H1 (cell line): ENCODE measurements around the gene CHRNA10. TPM values are rescaled to one million over a fixed set of nuclear protein-coding genes. Genes with fewer than 3 reads are reported as not detected.

Experiments
- CTCF ChIA-PET: fragments of 300-600 bp; sonication (Branson Sonifier 250); formaldehyde crosslinking; loops from one replicate; lab custom pipeline; 2021; ENCODE audit not compliant: partially characterized antibody; lab: Charles Lee
- POLR2A ChIA-PET: fragments of 300-600 bp; sonication (Branson Sonifier 250); formaldehyde crosslinking; loops from one replicate; lab custom pipeline; 2021; ENCODE audit warnings: inconsistent platforms; ENCODE audit not compliant: partially characterized antibody; lab: Charles Lee
- DNase-seq, 2 experiments: peaks; one replicate each; pipeline versions ENCODE4 v3.0.0 to v3.0.0-alpha.2; 2010 to 2022; ENCODE audit warnings: low spot score in 2 of 2, low read depth in 1 of 2, mixed read lengths in 1 of 2
- FAIRE-seq: peaks from 2 replicates; lab custom pipeline; 2011; peaks lifted over from hg19 to GRCh38; lab: Jason Lieb, UNC
- H2AFZ ChIP-seq: 2 replicates; pipeline ENCODE4 v1.8.1; 2012; ENCODE audit warnings: low read length, inconsistent platforms
- H2AK5ac ChIP-seq: 2 replicates; pipeline ENCODE4 v1.6.1; 2013; ENCODE audit warnings: low read depth, low read length
- H2BK120ac ChIP-seq: replicated peaks from 2 replicates; pipeline ENCODE3; 2013; ENCODE audit warnings: low read depth, low read length, inconsistent platforms
- H2BK12ac ChIP-seq: 2 replicates; pipeline ENCODE4 v1.6.1; 2013; ENCODE audit warnings: low read depth, low read length
- H2BK15ac ChIP-seq: 2 replicates; pipeline ENCODE4 v1.6.1; 2013; ENCODE audit warnings: low read length
- H2BK20ac ChIP-seq: 2 replicates; pipeline ENCODE4 v1.6.1; 2013; ENCODE audit warnings: low read length
- H2BK5ac ChIP-seq: 2 replicates; pipeline ENCODE4 v1.6.1; 2013; ENCODE audit warnings: low read depth, low read length
- H3K14ac ChIP-seq: 2 replicates; pipeline ENCODE4 v1.6.1; 2013; ENCODE audit warnings: inconsistent platforms; ENCODE audit not compliant: insufficient read length
- H3K18ac ChIP-seq: 2 replicates; pipeline ENCODE4 v1.6.1; 2013; ENCODE audit warnings: low read length; ENCODE audit errors: extremely low read depth
- H3K23ac ChIP-seq: 2 replicates; pipeline ENCODE4 v1.6.1; 2013; ENCODE audit warnings: inconsistent platforms; ENCODE audit not compliant: insufficient read length
- H3K23me2 ChIP-seq: 2 replicates; pipeline ENCODE4 v1.6.1; 2013; ENCODE audit warnings: low read depth, low read length
- H3K27ac ChIP-seq: 2 replicates; pipeline ENCODE4 v1.6.1; 2011; ENCODE audit warnings: low read depth, low read length, inconsistent platforms
- H3K27me3 ChIP-seq, 4 experiments: replicated peaks in 1 of 4; 1 replicate in 1 of 4; 2 replicates in 3 of 4; pipeline versions ENCODE4 v1.6.1 to v1.8.1; 2011 to 2013; ENCODE audit warnings: low read length in 3 of 4, mild to moderate bottlenecking in 3 of 4, inconsistent platforms in 2 of 4, mixed read lengths in 2 of 4, moderate library complexity in 1 of 4; ENCODE audit not compliant: control insufficient read depth in 3 of 4, insufficient read depth in 3 of 4; ENCODE audit errors: extremely low read depth in 1 of 4
- H3K36me3 ChIP-seq, 4 experiments: 2 replicates each; pipeline versions ENCODE4 v1.6.1 to v1.8.1; 2011 to 2013; ENCODE audit warnings: mild to moderate bottlenecking in 4 of 4, low read length in 3 of 4, moderate library complexity in 2 of 4, control low read depth in 1 of 4, inconsistent platforms in 1 of 4; ENCODE audit not compliant: insufficient read depth in 4 of 4, control insufficient read depth in 2 of 4
- H3K4ac ChIP-seq: replicated peaks from 2 replicates; pipeline ENCODE3; 2013; ENCODE audit warnings: low read length, low read depth, mixed read lengths, inconsistent platforms; ENCODE audit not compliant: insufficient read length
- H3K4me1 ChIP-seq, 4 experiments: replicated peaks in 1 of 4; 1 replicate in 1 of 4; 2 replicates in 3 of 4; pipeline versions ENCODE4 v1.6.1 to v1.8.1; 2011 to 2013; ENCODE audit warnings: low read length in 3 of 4, inconsistent platforms in 2 of 4, mixed read lengths in 1 of 4; ENCODE audit not compliant: insufficient read depth in 4 of 4, control insufficient read depth in 3 of 4
- H3K4me2 ChIP-seq, 2 experiments: 2 replicates each; pipeline versions ENCODE4 v1.6.1 to v1.8.1; 2011 to 2013; ENCODE audit warnings: low read depth in 2 of 2, low read length in 2 of 2, control low read depth in 1 of 2, inconsistent platforms in 1 of 2, mild to moderate bottlenecking in 1 of 2; ENCODE audit not compliant: insufficient read depth in 1 of 2
- H3K4me3 ChIP-seq, 4 experiments: fragments of 200-600, 300-600 bp in 1 of 4; sonication (generic), shearing (Covaris generic), sonication (Bioruptor Twin) in 1 of 4; 2 replicates each; pipeline versions ENCODE4 v1.5.1 to v1.8.1; 2011 to 2016; ENCODE audit warnings: low read length in 4 of 4, low read depth in 3 of 4, control low read depth in 2 of 4, inconsistent platforms in 2 of 4, mild to moderate bottlenecking in 2 of 4, mixed read lengths in 1 of 4, moderate library complexity in 1 of 4; ENCODE audit not compliant: insufficient read depth in 2 of 4; ENCODE audit errors: extremely low read depth in 1 of 4
- H3K56ac ChIP-seq: replicated peaks from 2 replicates; pipeline ENCODE3; 2013; ENCODE audit warnings: low read depth, mild to moderate bottlenecking, mixed read lengths, low read length, inconsistent platforms; ENCODE audit not compliant: insufficient read length
- H3K79me1 ChIP-seq: 2 replicates; pipeline ENCODE4 v1.6.1; 2013; ENCODE audit warnings: low read depth, low read length, control low read depth
- H3K79me2 ChIP-seq, 2 experiments: 2 replicates each; pipeline versions ENCODE4 v1.6.1 to v1.8.1; 2012 to 2013; ENCODE audit warnings: low read length in 2 of 2, mild to moderate bottlenecking in 2 of 2, inconsistent platforms in 1 of 2; ENCODE audit not compliant: insufficient read depth in 2 of 2, control insufficient read depth in 1 of 2
- H3K9ac ChIP-seq, 4 experiments: replicated peaks in 1 of 4; 1 replicate in 1 of 4; 2 replicates in 3 of 4; pipeline versions ENCODE4 v1.6.1 to v1.8.1; 2011 to 2013; ENCODE audit warnings: low read depth in 3 of 4, low read length in 3 of 4, control low read depth in 2 of 4, mild to moderate bottlenecking in 2 of 4, moderate library complexity in 2 of 4, inconsistent platforms in 1 of 4; ENCODE audit errors: extremely low read depth in 1 of 4
- H3K9me3 ChIP-seq, 2 experiments: 2 replicates each; pipeline versions ENCODE4 v1.6.1 to v1.8.1; 2012 to 2013; ENCODE audit warnings: mild to moderate bottlenecking in 2 of 2, moderate library complexity in 2 of 2, control low read depth in 1 of 2, inconsistent platforms in 1 of 2, low read depth in 1 of 2, low read length in 1 of 2, mixed read lengths in 1 of 2; ENCODE audit not compliant: insufficient read depth in 2 of 2
- H4K20me1 ChIP-seq, 2 experiments: replicated peaks in 1 of 2; 2 replicates each; pipeline versions ENCODE3 to v1.8.1; 2011 to 2013; ENCODE audit warnings: inconsistent platforms in 2 of 2, low read length in 2 of 2, mild to moderate bottlenecking in 1 of 2; ENCODE audit not compliant: insufficient read depth in 2 of 2, control insufficient read depth in 1 of 2
- H4K5ac ChIP-seq: 2 replicates; pipeline ENCODE4 v1.6.1; 2013; ENCODE audit warnings: low read length, low read depth, mixed read lengths, inconsistent platforms; ENCODE audit not compliant: insufficient read length
- H4K8ac ChIP-seq: 2 replicates; pipeline ENCODE4 v1.8.0; 2013; ENCODE audit warnings: mild to moderate bottlenecking, moderate library complexity, low read length, inconsistent platforms; ENCODE audit not compliant: insufficient read depth; ENCODE audit errors: extremely low read depth
- H4K91ac ChIP-seq: replicated peaks from 2 replicates; pipeline ENCODE3; 2013; ENCODE audit warnings: low read length, mixed read lengths, inconsistent platforms; ENCODE audit not compliant: insufficient read length
- BACH1 ChIP-seq: IDR thresholded peaks from 2 replicates; pipeline ENCODE4 v1.6.1; 2012; ENCODE audit warnings: low read length, improper control_type of control experiment
- CBX5 ChIP-seq: fragments of 300-800, 300-1000 bp; sonication (generic); IDR thresholded peaks from 2 replicates; pipeline ENCODE4 v1.7.1; 2016; ENCODE audit warnings: antibody characterized with exemption, low read length, low read depth
- CEBPB ChIP-seq: IDR thresholded peaks from 2 replicates; pipeline ENCODE4 v1.6.1; 2012; ENCODE audit warnings: low read depth, low read length
- CREB1 ChIP-seq: IDR thresholded peaks from 2 replicates; pipeline ENCODE4 v1.6.1; 2012; ENCODE audit warnings: inconsistent platforms
- EGR1 ChIP-seq: IDR thresholded peaks from 2 replicates; pipeline ENCODE4 v1.6.1; 2011; ENCODE audit warnings: low read depth, low read length, borderline replicate concordance
- KDM4A ChIP-seq: IDR thresholded peaks from one replicate; pipeline ENCODE4 v1.7.1; 2012; ENCODE audit warnings: low read depth, mild to moderate bottlenecking, moderate library complexity, low read length, inconsistent platforms; ENCODE audit not compliant: severe bottlenecking
- POLR2AphosphoS5 ChIP-seq: IDR thresholded peaks from 2 replicates; pipeline ENCODE4 v1.6.1; 2011; ENCODE audit warnings: low read depth, low read length
- SAP30 ChIP-seq: fragments of 300-600 bp; sonication (generic); IDR thresholded peaks from 2 replicates; pipeline ENCODE4 v1.7.1; 2012; ENCODE audit warnings: low read length, moderate library complexity, mild to moderate bottlenecking, inconsistent platforms; ENCODE audit not compliant: insufficient read depth, insufficient replicate concordance
- SIRT6 ChIP-seq: IDR thresholded peaks from one replicate; pipeline ENCODE4 v1.7.1; 2012; ENCODE audit warnings: low read length, inconsistent platforms
- SP1 ChIP-seq: IDR thresholded peaks from 2 replicates; pipeline ENCODE4 v1.6.1; 2011; ENCODE audit warnings: low read depth, low read length
- SP2 ChIP-seq: IDR thresholded peaks from 2 replicates; pipeline ENCODE4 v1.6.1; 2012; ENCODE audit warnings: mild to moderate bottlenecking, low read length, inconsistent platforms
- SP4 ChIP-seq: IDR thresholded peaks from 2 replicates; pipeline ENCODE4 v1.6.1; 2012; ENCODE audit warnings: low read length, inconsistent platforms
- TEAD4 ChIP-seq: IDR thresholded peaks from 2 replicates; pipeline ENCODE4 v1.6.1; 2012; ENCODE audit warnings: low read depth, low read length, inconsistent platforms, mixed read lengths
- YY1 ChIP-seq: IDR thresholded peaks from 2 replicates; pipeline ENCODE4 v1.6.1; 2011; ENCODE audit warnings: low read depth, mild to moderate bottlenecking, low read length
- WGBS, 2 experiments: shearing (Covaris generic) in 1 of 2; methylation state at CpG; one replicate each; pipeline versions ENCODE4 v1.1.6 to v1.1.7; 2013 to 2015; ENCODE audit warnings: low lambda C conversion rate in 2 of 2, mixed read lengths in 2 of 2, inconsistent platforms in 1 of 2, low coverage in 1 of 2, missing lambda C conversion rate in 1 of 2; ENCODE audit not compliant: insufficient replicate concordance in 2 of 2, insufficient coverage in 1 of 2, insufficient read length in 1 of 2; ENCODE audit errors: extremely low coverage in 1 of 2, missing lambda C conversion rate in 1 of 2; 5-methylcytosine and 5-hydroxymethylcytosine counted together
- polyA plus RNA-seq, 7 experiments: library from polyadenylated mRNA; depleted of rRNA in 3 of 7; stranded (reverse) in 5 of 7; unstranded in 2 of 7; fragments of >200 nt in 5 of 7; fragments of 200-250 nt in 2 of 7; gene quantifications; 1 replicate in 5 of 7; 2 replicates in 1 of 7; 4 replicates in 1 of 7; pipeline versions ENCODE4 v1.2.1 to v1.2.3, GENCODE V29; 2011 to 2013; ENCODE audit warnings: missing spikeins in 2 of 7, mixed read lengths in 2 of 7
- total RNA-seq: library from RNA; stranded (reverse); fragmentation: NEBNext Ultra II Directional; extraction: Animal tissue kit (Norgen Biotek cat#: 25700); gene quantifications from 2 replicates; pipeline ENCODE4 v1.2.1, GENCODE V29; 2021
- TF ChIP-seq, protein P1 (sequence below): IDR thresholded peaks from 2 replicates; pipeline ENCODE4 v1.6.1; 2012; ENCODE audit warnings: low read length, inconsistent platforms

The CHRNA10 gene
- total and polyA plus RNA-seq, 2 of the 8 experiments (the other 6 are each of a cell fraction or from before 2014, with no cell fraction given): 0.68 to 1.3 TPM

DNA sequence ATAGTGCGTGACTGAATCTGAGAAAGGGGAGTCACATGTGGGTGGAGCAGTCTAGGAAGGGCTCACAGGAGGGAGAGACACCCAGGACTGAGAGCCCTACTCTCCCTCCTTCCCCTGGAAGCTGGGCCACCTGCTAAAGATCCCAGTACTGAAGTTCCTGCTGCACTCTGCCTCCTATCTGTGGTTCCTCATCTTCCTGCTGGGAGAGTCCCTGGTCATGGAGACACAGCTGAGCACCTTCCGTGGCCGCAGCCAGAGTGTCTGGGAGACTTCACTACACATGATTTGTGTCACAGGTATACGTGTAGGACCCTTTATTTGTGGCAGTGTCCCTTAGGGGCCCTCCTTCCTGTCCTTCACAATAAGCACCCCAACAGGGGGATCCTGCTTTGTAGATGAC is 48.7 kb downstream of the CHRNA10 start:
- POLR2A ChIA-PET: no interaction called here
- 71% methylated on average over 4 of the region's 4 CpGs; no CpG with 5 or more reads in 1 of the 2 experiments for WGBS, 2 experiments
- no peak for FAIRE-seq
- TF ChIP-seq POLR2AphosphoS5 (no peak), SAP30 (no peak), TEAD4 (no peak), SP2 (no peak), CREB1 (no peak), SP4 (no peak), SIRT6 (no peak), BACH1 (no peak), EGR1 (no peak), YY1 (no peak), SP1 (no peak), CBX5 (no peak), CEBPB (no peak), KDM4A (no peak)
- TF ChIP-seq, protein P1, sequence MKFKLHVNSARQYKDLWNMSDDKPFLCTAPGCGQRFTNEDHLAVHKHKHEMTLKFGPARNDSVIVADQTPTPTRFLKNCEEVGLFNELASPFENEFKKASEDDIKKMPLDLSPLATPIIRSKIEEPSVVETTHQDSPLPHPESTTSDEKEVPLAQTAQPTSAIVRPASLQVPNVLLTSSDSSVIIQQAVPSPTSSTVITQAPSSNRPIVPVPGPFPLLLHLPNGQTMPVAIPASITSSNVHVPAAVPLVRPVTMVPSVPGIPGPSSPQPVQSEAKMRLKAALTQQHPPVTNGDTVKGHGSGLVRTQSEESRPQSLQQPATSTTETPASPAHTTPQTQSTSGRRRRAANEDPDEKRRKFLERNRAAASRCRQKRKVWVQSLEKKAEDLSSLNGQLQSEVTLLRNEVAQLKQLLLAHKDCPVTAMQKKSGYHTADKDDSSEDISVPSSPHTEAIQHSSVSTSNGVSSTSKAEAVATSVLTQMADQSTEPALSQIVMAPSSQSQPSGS: no peak

More for the DNA sequence above, 48.7 kb downstream of the CHRNA10 start:
- Histone ChIP-seq H3K4me1 (peaks cover 0 to 2% (median 0%) of the 10 kb centered on the region in 4 experiments; a peak in 2 of 7 replicates), H3K79me1 (no peaks in the 10 kb centered on the region), H2BK12ac (no peak overlapping the region), H2AFZ (no peak overlapping the region), H3K9me3 (no peaks in the 10 kb centered on the region), H3K9ac (no peak overlapping the region), H2BK20ac (no peak overlapping the region), H4K8ac (no peak overlapping the region), H3K23me2 (no peaks in the 10 kb centered on the region), H2BK5ac (no peak overlapping the region), H3K4me3 (no peak overlapping the region), H2AK5ac (no peak overlapping the region), H4K5ac (no peak overlapping the region), H3K79me2 (no peaks in the 10 kb centered on the region), H3K23ac (no peak overlapping the region), H3K36me3 (no peaks in the 10 kb centered on the region), H3K18ac (no peak overlapping the region), H4K20me1 (no peaks in the 10 kb centered on the region), H2BK120ac (no peak overlapping the region), H3K4ac (no peak overlapping the region), H3K14ac (no peak overlapping the region), H4K91ac (no peak overlapping the region), H3K27ac (no peak overlapping the region), H3K4me2 (no peak overlapping the region), H3K27me3 (no peaks in the 10 kb centered on the region), H3K56ac (no peak overlapping the region), H2BK15ac (no peak overlapping the region)
- no peak for DNase-seq
- CTCF ChIA-PET: interaction anchor here (7.0 kb wide), 1 partner anchor 13 kb away, joined by 33 read pairs; no protein-coding TSS in a partner anchor
